ENCODE results near the gene HILPDA.
"Not testable (repeated sequence)": the region's sequence is repeated elsewhere in the genome, so short reads cannot be mapped to it uniquely, and the experiment has no call there.

DNA sequence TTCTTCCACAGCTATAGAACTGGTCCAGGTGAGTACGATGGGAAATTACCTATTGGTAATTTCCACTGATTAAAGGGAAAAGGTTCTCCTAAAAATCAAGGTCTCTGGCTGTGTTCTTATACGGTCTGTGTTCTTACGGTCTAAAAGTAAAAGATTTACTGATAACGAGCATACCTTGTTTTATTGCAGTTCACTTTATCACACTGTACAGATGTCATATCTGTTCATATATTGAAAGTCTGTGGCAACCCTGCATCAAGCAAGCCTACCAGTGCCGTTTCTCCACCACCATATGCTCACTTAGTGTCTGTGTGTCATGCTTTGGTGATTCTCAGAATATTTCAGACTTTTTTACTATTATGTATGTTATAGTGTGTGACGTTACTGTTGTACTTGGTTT is 32.5 kb downstream of the HILPDA start:
- TF ChIP-seq, protein P1, sequence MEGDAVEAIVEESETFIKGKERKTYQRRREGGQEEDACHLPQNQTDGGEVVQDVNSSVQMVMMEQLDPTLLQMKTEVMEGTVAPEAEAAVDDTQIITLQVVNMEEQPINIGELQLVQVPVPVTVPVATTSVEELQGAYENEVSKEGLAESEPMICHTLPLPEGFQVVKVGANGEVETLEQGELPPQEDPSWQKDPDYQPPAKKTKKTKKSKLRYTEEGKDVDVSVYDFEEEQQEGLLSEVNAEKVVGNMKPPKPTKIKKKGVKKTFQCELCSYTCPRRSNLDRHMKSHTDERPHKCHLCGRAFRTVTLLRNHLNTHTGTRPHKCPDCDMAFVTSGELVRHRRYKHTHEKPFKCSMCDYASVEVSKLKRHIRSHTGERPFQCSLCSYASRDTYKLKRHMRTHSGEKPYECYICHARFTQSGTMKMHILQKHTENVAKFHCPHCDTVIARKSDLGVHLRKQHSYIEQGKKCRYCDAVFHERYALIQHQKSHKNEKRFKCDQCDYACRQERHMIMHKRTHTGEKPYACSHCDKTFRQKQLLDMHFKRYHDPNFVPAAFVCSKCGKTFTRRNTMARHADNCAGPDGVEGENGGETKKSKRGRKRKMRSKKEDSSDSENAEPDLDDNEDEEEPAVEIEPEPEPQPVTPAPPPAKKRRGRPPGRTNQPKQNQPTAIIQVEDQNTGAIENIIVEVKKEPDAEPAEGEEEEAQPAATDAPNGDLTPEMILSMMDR (IDR thresholded peaks at IDR 0.05; ENCODE audit: insufficient read depth, low read length) = not testable (repeated sequence)
- TF ChIP-seq GABPA (IDR thresholded peaks at IDR 0.05; ENCODE audit: low read depth); POLR2AphosphoS5 (IDR thresholded peaks at IDR 0.05; ENCODE audit: low read depth); SPI1 (IDR thresholded peaks at IDR 0.05; ENCODE audit: borderline replicate concordance, low read depth): not testable (repeated sequence)
